Vein endothelial cell (primary cell): ENCODE data around the gene RBM12. TPM values are rescaled to one million over a fixed set of nuclear protein-coding genes. Genes with fewer than 3 reads are reported as not detected.

Experiments used
- small RNA-seq: library from RNA; depleted of rRNA; stranded (forward); fragments of <200 nt; gene quantifications from one replicate; pipeline ENCODE3, GENCODE V24; 2012
- total RNA-seq: library from RNA; depleted of rRNA; stranded (reverse); fragments of >200 nt; gene quantifications from 2 replicates; pipeline ENCODE4 v1.2.3, GENCODE V29; 2012

RBM12 gene, protein sequence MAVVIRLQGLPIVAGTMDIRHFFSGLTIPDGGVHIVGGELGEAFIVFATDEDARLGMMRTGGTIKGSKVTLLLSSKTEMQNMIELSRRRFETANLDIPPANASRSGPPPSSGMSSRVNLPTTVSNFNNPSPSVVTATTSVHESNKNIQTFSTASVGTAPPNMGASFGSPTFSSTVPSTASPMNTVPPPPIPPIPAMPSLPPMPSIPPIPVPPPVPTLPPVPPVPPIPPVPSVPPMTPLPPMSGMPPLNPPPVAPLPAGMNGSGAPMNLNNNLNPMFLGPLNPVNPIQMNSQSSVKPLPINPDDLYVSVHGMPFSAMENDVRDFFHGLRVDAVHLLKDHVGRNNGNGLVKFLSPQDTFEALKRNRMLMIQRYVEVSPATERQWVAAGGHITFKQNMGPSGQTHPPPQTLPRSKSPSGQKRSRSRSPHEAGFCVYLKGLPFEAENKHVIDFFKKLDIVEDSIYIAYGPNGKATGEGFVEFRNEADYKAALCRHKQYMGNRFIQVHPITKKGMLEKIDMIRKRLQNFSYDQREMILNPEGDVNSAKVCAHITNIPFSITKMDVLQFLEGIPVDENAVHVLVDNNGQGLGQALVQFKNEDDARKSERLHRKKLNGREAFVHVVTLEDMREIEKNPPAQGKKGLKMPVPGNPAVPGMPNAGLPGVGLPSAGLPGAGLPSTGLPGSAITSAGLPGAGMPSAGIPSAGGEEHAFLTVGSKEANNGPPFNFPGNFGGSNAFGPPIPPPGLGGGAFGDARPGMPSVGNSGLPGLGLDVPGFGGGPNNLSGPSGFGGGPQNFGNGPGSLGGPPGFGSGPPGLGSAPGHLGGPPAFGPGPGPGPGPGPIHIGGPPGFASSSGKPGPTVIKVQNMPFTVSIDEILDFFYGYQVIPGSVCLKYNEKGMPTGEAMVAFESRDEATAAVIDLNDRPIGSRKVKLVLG
- 96.4 and 99.5 TPM in 2 replicates for total RNA-seq

GRCh38 chr20:35664466-35665206 is at the start of gene RBM12, which contains the start of gene CPNE1:
Gene RBM12 (minus strand): TSS chr20:35664900. CDS start chr20:35655322, 9,578 bp downstream.
Gene CPNE1 (minus strand): TSS chr20:35664900. CDS start chr20:35632923, 31,977 bp downstream.

DNA sequence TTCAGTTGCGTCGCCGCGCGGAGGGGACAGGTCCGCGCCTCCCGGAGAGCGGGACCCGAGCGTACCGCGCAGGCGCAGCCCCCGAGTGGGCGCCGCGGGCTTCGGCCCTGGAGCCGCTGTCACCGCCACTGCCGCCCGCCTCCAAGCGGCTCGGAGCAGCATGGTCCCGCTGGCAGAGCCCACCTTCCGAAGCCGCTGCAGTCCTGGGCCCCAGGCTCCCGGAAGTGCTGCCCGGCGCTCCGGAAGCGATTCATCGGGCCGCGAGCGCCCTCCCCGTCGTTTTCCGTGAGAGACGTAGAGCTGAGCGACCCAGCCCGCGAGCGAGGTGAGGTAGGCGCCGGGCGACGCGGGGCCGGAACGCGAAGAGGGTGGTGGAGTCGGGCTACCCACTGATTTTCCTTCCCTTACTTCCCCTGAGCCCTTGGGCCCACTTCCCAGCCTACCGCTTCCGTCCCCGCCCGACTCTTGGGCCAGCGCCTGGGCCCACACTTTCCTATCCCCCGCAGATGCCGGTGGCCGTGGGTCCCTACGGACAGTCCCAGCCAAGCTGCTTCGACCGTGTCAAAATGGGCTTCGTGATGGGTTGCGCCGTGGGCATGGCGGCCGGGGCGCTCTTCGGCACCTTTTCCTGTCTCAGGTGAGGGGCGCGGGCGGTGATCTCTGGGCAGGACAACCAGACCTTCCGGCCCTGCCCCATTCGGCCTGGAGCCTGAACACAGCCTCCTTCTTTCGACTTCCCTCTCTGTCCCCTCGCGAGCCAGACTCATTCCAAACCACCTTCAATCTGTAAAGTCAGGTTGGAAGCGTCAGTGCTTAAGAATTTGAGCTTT is 34.6 kb upstream of the RBM12 start, which contains the start of the genes NFS1 and ROMO1:
TSS of gene NFS1 (minus strand) at position 226 of the 830 bp plus-strand sequence. CDS start at position 162, 64 bp downstream.
TSS of gene ROMO1 (plus strand) at position 279 of the 830 bp plus-strand sequence. CDS start at position 507, 228 bp downstream.

GRCh38 chr20:35615667-35616464 is 48.8 kb downstream of the RBM12 start, which contains the start of gene SPAG4:
Gene SPAG4 (plus strand): TSS chr20:35615829. CDS start chr20:35616004, 175 bp downstream.

Small RNA genes within 50 kb of the gene (small RNA-seq; reads per million reads assigned to genes)
- not detected for gene RNU6-759P

Other genes with a start within 250 kb of the RBM12 start
- gene GDF5, start 226.7 kb downstream of the RBM12 start, total RNA-seq: 0.19 and 0.33 TPM in 2 replicates
- gene CEP250, start 209.3 kb downstream of the RBM12 start, total RNA-seq: 18.6 and 25.5 TPM in 2 replicates
- not detected in 2 replicates for gene C20orf173, start 135.2 kb downstream of the RBM12 start, total RNA-seq
- 246 and 399 TPM in 2 replicates for gene ERGIC3, start 122.8 kb downstream of the RBM12 start, total RNA-seq
- 6.9 and 17.0 TPM in 2 replicates for gene SPAG4, start 49.1 kb downstream of the RBM12 start, total RNA-seq
- 162 and 173 TPM in 2 replicates for gene CPNE1, start within 50 bp of the RBM12 start, total RNA-seq
- gene NFS1, start 34.5 kb upstream of the RBM12 start, total RNA-seq: 20.0 and 20.9 TPM in 2 replicates
- gene ROMO1, start 34.5 kb upstream of the RBM12 start, total RNA-seq: 150 and 171 TPM in 2 replicates
- 229 and 246 TPM in 2 replicates for gene RBM39, start 77.4 kb upstream of the RBM12 start, total RNA-seq
- 29.4 and 34.6 TPM in 2 replicates for gene PHF20, start 107.1 kb upstream of the RBM12 start, total RNA-seq